ENCODE data around the gene BSG. TPM values are rescaled to one million over a fixed set of nuclear protein-coding genes. Genes with fewer than 3 reads are reported as not detected.
"Not testable (repeated sequence)": the region's sequence is repeated elsewhere in the genome, so short reads cannot be mapped to it uniquely, and the experiment has no call there.

Gene BSG
- total RNA-seq, 1 donor from 2014 or later = 816 TPM

DNA sequence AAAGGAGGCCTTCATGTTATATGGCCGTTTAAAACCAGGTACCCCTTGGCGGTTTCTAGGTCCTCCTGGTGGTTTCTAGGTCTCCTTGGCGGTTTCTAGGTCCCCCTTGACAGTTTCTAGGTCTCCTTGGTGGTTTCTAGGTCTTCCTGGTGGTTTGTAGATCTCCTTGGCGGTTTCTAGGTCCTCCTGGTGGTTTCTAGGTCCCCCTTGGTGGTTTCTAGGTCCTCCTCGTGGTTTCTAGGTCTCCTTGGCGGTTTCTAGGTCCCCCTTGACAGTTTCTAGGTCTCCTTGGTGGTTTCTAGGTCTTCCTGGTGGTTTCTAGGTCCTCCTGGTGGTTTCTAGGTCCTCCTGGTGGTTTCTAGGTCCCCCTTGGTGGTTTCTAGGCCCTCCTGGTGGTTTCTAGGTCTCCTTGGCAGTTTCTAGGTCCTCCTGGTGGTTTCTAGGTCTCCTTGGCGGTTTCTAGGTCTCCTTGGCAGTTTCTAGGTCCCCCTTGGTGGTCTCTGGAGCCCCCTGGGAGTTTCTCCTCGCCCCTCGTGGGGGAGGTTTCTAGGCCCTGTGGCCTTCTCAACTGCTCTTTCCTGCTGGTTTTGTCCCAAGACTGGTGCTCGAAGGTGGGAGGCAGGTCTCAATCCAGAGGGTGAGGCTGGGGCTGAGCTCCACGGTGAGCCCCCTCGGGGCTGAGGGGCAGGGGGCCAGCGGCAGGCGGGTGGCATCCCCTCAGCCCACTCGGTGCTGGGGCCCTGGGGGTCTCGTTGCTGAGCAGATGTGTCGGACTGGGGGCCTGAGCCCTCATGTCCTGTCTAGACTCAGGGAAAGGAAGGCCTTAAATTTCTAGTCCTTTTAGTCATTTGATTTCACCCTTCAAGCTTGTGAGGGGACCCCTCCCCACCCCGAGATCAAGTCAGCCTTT is 25.3 kb downstream of the BSG start:
- H3K9me3 Mint-ChIP-seq (ENCODE audit: unreplicated experiment) = no peaks in the 10 kb centered on the region
- no peaks in the 10 kb centered on the region for H3K4me1 Mint-ChIP-seq (ENCODE audit: unreplicated experiment)
- no peak for TF ChIP-seq CTCF (IDR thresholded peaks at IDR 0.05)
- no peaks in the 10 kb centered on the region for H3K27me3 Mint-ChIP-seq (ENCODE audit: unreplicated experiment)
- no peak for DNase-seq (ENCODE audit: extremely low spot score, unreplicated experiment)
- no peak overlapping the region for H3K27ac Mint-ChIP-seq (ENCODE audit: unreplicated experiment)
- no peak overlapping the region for H3K4me3 Mint-ChIP-seq (ENCODE audit: unreplicated experiment)
- peaks cover 2% of the 10 kb centered on the region for H3K36me3 Mint-ChIP-seq (ENCODE audit: unreplicated experiment)

GRCh38 chr19:601310-601709 is 28.9 kb downstream of the BSG start:
- no peak for TF ChIP-seq CTCF (IDR thresholded peaks at IDR 0.05)
- Mint-ChIP-seq H3K9me3 (ENCODE audit: unreplicated experiment) (no peaks in the 10 kb centered on the region), H3K27ac (ENCODE audit: unreplicated experiment) (no peak overlapping the region), H3K36me3 (ENCODE audit: unreplicated experiment) (peaks cover 2% of the 10 kb centered on the region), H3K4me3 (ENCODE audit: unreplicated experiment) (no peak overlapping the region), H3K4me1 (ENCODE audit: unreplicated experiment) (no peaks in the 10 kb centered on the region), H3K27me3 (ENCODE audit: unreplicated experiment) (no peaks in the 10 kb centered on the region)
- DNase-seq (ENCODE audit: extremely low spot score, unreplicated experiment) = no peak

GRCh38 chr19:601790-602189 is 29.4 kb downstream of the BSG start:
- H3K27ac Mint-ChIP-seq (ENCODE audit: unreplicated experiment) = no peak overlapping the region
- no peak for TF ChIP-seq CTCF (IDR thresholded peaks at IDR 0.05)
- no peaks in the 10 kb centered on the region for H3K4me1 Mint-ChIP-seq (ENCODE audit: unreplicated experiment)
- no peak for DNase-seq (ENCODE audit: extremely low spot score, unreplicated experiment)
- peaks cover 2% of the 10 kb centered on the region for H3K36me3 Mint-ChIP-seq (ENCODE audit: unreplicated experiment)
- H3K27me3 Mint-ChIP-seq (ENCODE audit: unreplicated experiment) = no peaks in the 10 kb centered on the region
- H3K4me3 Mint-ChIP-seq (ENCODE audit: unreplicated experiment) = no peak overlapping the region
- no peaks in the 10 kb centered on the region for H3K9me3 Mint-ChIP-seq (ENCODE audit: unreplicated experiment)

- H3K4me3 Mint-ChIP-seq (ENCODE audit: unreplicated experiment) = no peak overlapping the region
- peaks cover 2% of the 10 kb centered on the region for H3K4me1 Mint-ChIP-seq (ENCODE audit: unreplicated experiment)
- H3K27me3 Mint-ChIP-seq (ENCODE audit: unreplicated experiment) = no peaks in the 10 kb centered on the region
- no peaks in the 10 kb centered on the region for H3K9me3 Mint-ChIP-seq (ENCODE audit: unreplicated experiment)
- DNase-seq (ENCODE audit: extremely low spot score, unreplicated experiment) = no peak
- peaks cover 2% of the 10 kb centered on the region for H3K36me3 Mint-ChIP-seq (ENCODE audit: unreplicated experiment)
- no peak overlapping the region for H3K27ac Mint-ChIP-seq (ENCODE audit: unreplicated experiment)
- no peak for TF ChIP-seq CTCF (IDR thresholded peaks at IDR 0.05)
Measured at GRCh38 chr19:602391-603301, 30.2 kb downstream of the BSG start.

DNA sequence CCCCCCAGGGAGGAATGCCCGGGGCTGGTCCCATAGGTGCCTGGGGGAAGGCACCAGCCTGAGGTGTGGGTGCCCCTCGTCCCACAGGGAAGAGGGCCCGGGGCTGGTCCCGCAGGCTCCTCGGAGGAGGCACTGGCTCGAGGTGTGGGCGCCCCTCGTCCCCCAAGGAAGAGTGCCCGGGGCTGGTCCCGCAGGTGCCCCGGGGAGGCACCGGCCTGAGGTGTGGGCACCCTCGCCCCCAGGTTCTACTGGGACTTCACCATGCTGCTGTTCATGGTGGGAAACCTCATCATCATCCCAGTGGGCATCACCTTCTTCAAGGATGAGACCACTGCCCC is 30.9 kb downstream of the BSG start:
- H3K27me3 Mint-ChIP-seq (ENCODE audit: unreplicated experiment); H3K27ac Mint-ChIP-seq (ENCODE audit: unreplicated experiment): not testable (repeated sequence)

DNA sequence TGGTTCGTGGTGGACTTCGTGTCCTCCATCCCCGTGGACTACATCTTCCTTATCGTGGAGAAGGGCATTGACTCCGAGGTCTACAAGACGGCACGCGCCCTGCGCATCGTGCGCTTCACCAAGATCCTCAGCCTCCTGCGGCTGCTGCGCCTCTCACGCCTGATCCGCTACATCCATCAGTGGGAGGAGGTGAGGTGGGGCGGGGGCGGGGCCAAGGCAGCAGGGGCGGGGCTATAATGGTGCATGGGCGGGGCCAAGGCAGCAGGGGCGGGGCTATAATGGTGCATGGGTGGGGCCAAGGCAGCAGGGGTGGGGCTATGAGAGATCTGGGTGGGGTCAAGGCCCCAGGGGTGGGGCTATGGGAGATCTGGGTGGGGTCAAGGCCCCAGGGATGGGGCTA is 31.4 kb downstream of the BSG start:
- not testable (repeated sequence) for H3K9me3 Mint-ChIP-seq (ENCODE audit: unreplicated experiment); H3K27me3 Mint-ChIP-seq (ENCODE audit: unreplicated experiment); H3K4me3 Mint-ChIP-seq (ENCODE audit: unreplicated experiment); DNase-seq (ENCODE audit: extremely low spot score, unreplicated experiment); H3K27ac Mint-ChIP-seq (ENCODE audit: unreplicated experiment); H3K36me3 Mint-ChIP-seq (ENCODE audit: unreplicated experiment); H3K4me1 Mint-ChIP-seq (ENCODE audit: unreplicated experiment)

More for the DNA sequence above, 30.9 kb downstream of the BSG start:
- not testable (repeated sequence) for H3K4me3 Mint-ChIP-seq (ENCODE audit: unreplicated experiment); H3K9me3 Mint-ChIP-seq (ENCODE audit: unreplicated experiment); H3K36me3 Mint-ChIP-seq (ENCODE audit: unreplicated experiment); H3K4me1 Mint-ChIP-seq (ENCODE audit: unreplicated experiment); DNase-seq (ENCODE audit: extremely low spot score, unreplicated experiment)
